ENCODE measurements around the gene ISL1. TPM values are rescaled to one million over a fixed set of nuclear protein-coding genes. Genes with fewer than 3 reads are reported as not detected.

Gene ISL1
- total RNA-seq: 1 to 10 TPM; 1.6 to 2.9 TPM

GRCh38 chr5:51383131-51384121 is at the start of gene ISL1:
TSS of gene ISL1 (plus strand) at chr5:51383448. CDS start at chr5:51383672, 224 bp downstream.
- H3K36me3 ChIP-seq (replicated peaks in 1 of 2; ENCODE audit: insufficient read depth in 1 of 2, low read depth in 2 of 2): no peaks in the 10 kb centered on the region
- peaks cover 38% of the 10 kb centered on the region for H3K4me1 ChIP-seq
- peak within 1 kb of the TSS in 1 of 2 donors; percentile 0 for H3K4me3 ChIP-seq
- DNase-seq: peak; percentile 46 to 73 (median 66)
- H3K27ac ChIP-seq: peak within 1 kb of the TSS; percentile 9 to 68 (median 31)
- intact Hi-C loops (cut with DNase I): no loop called here
- no peak for TF ChIP-seq CTCF (IDR thresholded peaks at IDR 0.05)
- peak; percentile 44 to 77 (median 74) for TF ChIP-seq POLR2A (IDR thresholded peaks at IDR 0.05)
- WGBS, 2 donors: 0 to 3% methylated on average over 48 to 56 of the region's 57 CpGs
- H3K27me3 ChIP-seq: peaks cover 7 to 57% of the 10 kb centered on the region in 2 donors
- H3K9me3 ChIP-seq: no peaks in the 10 kb centered on the region
- ATAC-seq: peak; percentile 77

- Histone ChIP-seq H3K27ac (no peak overlapping the region), H3K27me3 (no peaks in the 10 kb centered on the region), H3K9me3 (no peaks in the 10 kb centered on the region), H3K4me1 (no peaks in the 10 kb centered on the region), H3K36me3 (replicated peaks in 1 of 2; ENCODE audit: insufficient read depth in 1 of 2, low read depth in 2 of 2) (no peaks in the 10 kb centered on the region), H3K4me3 (no peak overlapping the region)
- DNase-seq (no peak), ATAC-seq (no peak)
- TF ChIP-seq POLR2A (IDR thresholded peaks at IDR 0.05) (no peak), CTCF (IDR thresholded peaks at IDR 0.05) (no peak)
- intact Hi-C loops (cut with DNase I): no loop called here
- WGBS, 2 donors: 78% methylated on average over 2 of the region's 2 CpGs
These were observed 46.4 kb upstream of the ISL1 start for GRCh38 chr5:51336878-51337277.

GRCh38 chr5:51345106-51345505 is 38.1 kb upstream of the ISL1 start:
- no peaks in the 10 kb centered on the region for H3K36me3 ChIP-seq (replicated peaks in 1 of 2; ENCODE audit: insufficient read depth in 1 of 2, low read depth in 2 of 2)
- TF ChIP-seq CTCF (IDR thresholded peaks at IDR 0.05) (no peak), POLR2A (IDR thresholded peaks at IDR 0.05) (no peak)
- no peaks in the 10 kb centered on the region for H3K4me1 ChIP-seq
- no peaks in the 10 kb centered on the region for H3K27me3 ChIP-seq
- H3K27ac ChIP-seq: no peak overlapping the region
- H3K4me3 ChIP-seq: no peak overlapping the region
- no peak for ATAC-seq
- WGBS, 2 donors: 68 to 75% methylated on average over 2 of the region's 2 CpGs
- intact Hi-C loops (cut with DNase I): no loop called here
- no peak for DNase-seq
- no peaks in the 10 kb centered on the region for H3K9me3 ChIP-seq

GRCh38 chr5:51347157-51347556 is 36.1 kb upstream of the ISL1 start:
- Histone ChIP-seq H3K36me3 (replicated peaks in 1 of 2; ENCODE audit: insufficient read depth in 1 of 2, low read depth in 2 of 2) (no peaks in the 10 kb centered on the region), H3K4me1 (no peaks in the 10 kb centered on the region), H3K4me3 (no peak overlapping the region), H3K27ac (no peak overlapping the region), H3K27me3 (no peaks in the 10 kb centered on the region), H3K9me3 (no peaks in the 10 kb centered on the region)
- TF ChIP-seq CTCF (IDR thresholded peaks at IDR 0.05): no peak
- TF ChIP-seq POLR2A (IDR thresholded peaks at IDR 0.05): no peak
- ATAC-seq (no peak), DNase-seq (no peak)
- intact Hi-C loops (cut with DNase I): no loop called here
- WGBS, 2 donors: 44 to 59% methylated on average over 1 of the region's 1 CpG

All from body of pancreas (tissue), 4 donors.